Smooth muscle cell (in vitro differentiated cells): ENCODE results near the gene PRCC. TPM values are rescaled to one million over a fixed set of nuclear protein-coding genes. Genes with fewer than 3 reads are reported as not detected.
"Not testable (repeated sequence)": the region's sequence is repeated elsewhere in the genome, so short reads cannot be mapped to it uniquely, and the experiment has no call there.

ENCODE experiments used
- DNase-seq: peaks from one replicate; lab custom pipeline; 2025; ENCODE audit not compliant: unreplicated experiment; lab: John Stamatoyannopoulos, UW
- H2AFZ ChIP-seq: fragments of 200-600 bp; sonication (generic); 2 replicates; pipeline ENCODE4 v1.6.0; 2016; ENCODE audit warnings: antibody characterized with exemption, low read depth, mild to moderate bottlenecking
- H3F3A ChIP-seq: fragments of 200-600 bp; sonication (generic); 2 replicates; pipeline ENCODE4 v1.6.0; 2017; ENCODE audit warnings: antibody characterized with exemption, low read depth
- H3K27ac ChIP-seq: fragments of 200-600 bp; sonication (generic); 2 replicates; pipeline ENCODE4 v1.5.1; 2016; ENCODE audit warnings: low read depth, mild to moderate bottlenecking
- H3K27me3 ChIP-seq: fragments of 200-600 bp; sonication (generic); 2 replicates; pipeline ENCODE4 v1.6.1; 2016; ENCODE audit warnings: low read depth, mild to moderate bottlenecking
- H3K36me3 ChIP-seq: fragments of 200-600 bp; sonication (generic); 2 replicates; pipeline ENCODE4 v1.5.1; 2016; ENCODE audit warnings: low read depth
- H3K4me1 ChIP-seq: fragments of 200-600 bp; sonication (generic); 2 replicates; pipeline ENCODE4 v1.5.1; 2016; ENCODE audit warnings: low read depth
- H3K4me2 ChIP-seq: fragments of 200-600 bp; sonication (generic); 2 replicates; pipeline ENCODE4 v1.6.0; 2016; ENCODE audit warnings: mild to moderate bottlenecking
- H3K4me3 ChIP-seq: fragments of 200-600 bp; sonication (generic); 2 replicates; pipeline ENCODE4 v1.5.1; 2016; ENCODE audit warnings: mild to moderate bottlenecking
- H3K79me2 ChIP-seq: fragments of 200-600 bp; sonication (generic); 2 replicates; pipeline ENCODE4 v1.6.0; 2016; ENCODE audit warnings: low read depth, mild to moderate bottlenecking
- H3K9ac ChIP-seq: fragments of 200-600 bp; sonication (generic); 2 replicates; pipeline ENCODE4 v1.6.0; 2016; ENCODE audit warnings: low read depth
- H3K9me3 ChIP-seq: fragments of 200-600 bp; sonication (generic); replicated peaks from 2 replicates; pipeline ENCODE4 v1.5.1; 2016; ENCODE audit warnings: low read depth
- H4K20me1 ChIP-seq: fragments of 200-600 bp; sonication (generic); 2 replicates; pipeline ENCODE4 v1.6.0; 2016; ENCODE audit warnings: low read depth
- CTCF ChIP-seq: fragments of 200-600 bp; sonication (generic); IDR thresholded peaks from 2 replicates; pipeline ENCODE4 v1.5.1; 2017; ENCODE audit warnings: borderline replicate concordance, mild to moderate bottlenecking, antibody characterized with exemption; ENCODE audit not compliant: insufficient read depth, poor library complexity, severe bottlenecking
- WGBS: methylation state at CpG from one replicate; pipeline ENCODE4 v1.1.7; 2016; ENCODE audit warnings: low lambda C conversion rate; 5-methylcytosine and 5-hydroxymethylcytosine counted together
- polyA plus RNA-seq: library from polyadenylated mRNA; unstranded; fragments of >200 nt; fragmentation: Nextera tagmentation; extraction: Ambion mirVana; gene quantifications from 2 replicates; pipeline ENCODE4 v1.2.1, GENCODE V29; 2016
- total RNA-seq: library from RNA; depleted of rRNA; stranded (reverse); fragments of >200 nt; gene quantifications from 2 replicates; pipeline ENCODE4 v1.2.3, GENCODE V29; 2014

The PRCC gene
- total and polyA plus RNA-seq, 2 experiments from 2014 or later: 37.7 to 68.7 TPM

GRCh38 chr1:156754219-156754618, 13.1 kb upstream of the PRCC start:
- Histone ChIP-seq H3K9ac (no peak overlapping the region), H3K27ac (no peak overlapping the region), H4K20me1 (no peaks in the 10 kb centered on the region), H3K27me3 (no peaks in the 10 kb centered on the region), H3K4me1 (peaks cover 21% of the 10 kb centered on the region), H3K4me2 (no peak overlapping the region), H2AFZ (no peak overlapping the region), H3K79me2 (peaks cover 27% of the 10 kb centered on the region), H3K36me3 (no peaks in the 10 kb centered on the region), H3K4me3 (no peak overlapping the region), H3K9me3 (no peaks in the 10 kb centered on the region), H3F3A (peaks cover under 1% of the 10 kb centered on the region)
- 92% methylated on average over 8 of the region's 8 CpGs for WGBS
- TF ChIP-seq CTCF: no peak
- no peak for DNase-seq

GRCh38 chr1:156755527-156755950, 11.8 kb upstream of the PRCC start:
- Histone ChIP-seq H3K9me3 (no peaks in the 10 kb centered on the region), H3K36me3 (no peaks in the 10 kb centered on the region), H3F3A (no peaks in the 10 kb centered on the region), H4K20me1 (no peaks in the 10 kb centered on the region), H3K4me3 (no peak overlapping the region), H3K79me2 (peaks cover 14% of the 10 kb centered on the region), H3K9ac (no peak overlapping the region), H2AFZ (no peak overlapping the region), H3K27ac (no peak overlapping the region), H3K4me1 (peaks cover 8% of the 10 kb centered on the region), H3K27me3 (no peaks in the 10 kb centered on the region), H3K4me2 (no peak overlapping the region)
- DNase-seq: no peak
- no peak for TF ChIP-seq CTCF
- WGBS: 95% methylated on average over 5 of the region's 5 CpGs

GRCh38 chr1:156756355-156756754, 11.0 kb upstream of the PRCC start:
- Histone ChIP-seq H3K79me2 (peaks cover 7% of the 10 kb centered on the region), H3K9me3 (no peaks in the 10 kb centered on the region)

GRCh38 chr1:156757572-156758253, 9.6 kb upstream of the PRCC start:
- WGBS: 96% methylated on average over 10 of the region's 10 CpGs

More at GRCh38 chr1:156756355-156756754, 11.0 kb upstream of the PRCC start:
- Histone ChIP-seq H3F3A (no peaks in the 10 kb centered on the region), H3K4me1 (peaks cover 8% of the 10 kb centered on the region), H3K36me3 (no peaks in the 10 kb centered on the region), H4K20me1 (no peaks in the 10 kb centered on the region), H3K4me3 (no peak overlapping the region), H3K27ac (no peak overlapping the region), H2AFZ (no peak overlapping the region), H3K27me3 (no peaks in the 10 kb centered on the region), H3K4me2 (no peak overlapping the region), H3K9ac (no peak overlapping the region)
- no peak for TF ChIP-seq CTCF
- WGBS: 100% methylated on average over 1 of the region's 1 CpG
- no peak for DNase-seq

More at GRCh38 chr1:156757572-156758253, 9.6 kb upstream of the PRCC start:
- not testable (repeated sequence) for H3K9me3 ChIP-seq, H3F3A ChIP-seq, H3K27ac ChIP-seq, DNase-seq, H4K20me1 ChIP-seq, H3K27me3 ChIP-seq, H3K79me2 ChIP-seq, H3K4me3 ChIP-seq, H3K36me3 ChIP-seq, H3K4me1 ChIP-seq, H3K4me2 ChIP-seq, H2AFZ ChIP-seq, H3K9ac ChIP-seq
